GM23338 (cell line): ENCODE measurements around the gene STK32C. TPM values are rescaled to one million over a fixed set of nuclear protein-coding genes. Genes with fewer than 3 reads are reported as not detected.

Experiments used
- ATAC-seq: fragments of 200-7000 bp; cut with Tn5 transposase; 3 replicates; pipeline ENCODE4 v1.9.1; 2020
- DNase-seq: peaks from one replicate; pipeline ENCODE4 v3.0.0-alpha.2; 2015; ENCODE audit warnings: low spot score
- H2AFZ ChIP-seq: fragments of 200-600 bp; sonication (generic); 2 replicates; pipeline ENCODE4 v1.8.0; 2016; ENCODE audit warnings: antibody characterized with exemption, mild to moderate bottlenecking, moderate library complexity
- H3F3A ChIP-seq: fragments of 200-600 bp; sonication (generic); replicated peaks from 2 replicates; pipeline ENCODE4 v1.8.0; 2017; ENCODE audit warnings: antibody characterized with exemption, mixed run types, low read depth
- H3K27ac ChIP-seq: fragments of 200-600 bp; sonication (generic); 2 replicates; pipeline ENCODE4 v1.6.1; 2016; ENCODE audit warnings: low read depth
- H3K27me3 ChIP-seq: fragments of 200-600 bp; sonication (generic); 2 replicates; pipeline ENCODE4 v1.8.0; 2016; ENCODE audit warnings: mild to moderate bottlenecking, mixed run types, moderate library complexity; ENCODE audit not compliant: insufficient read depth
- H3K36me3 ChIP-seq: fragments of 200-600 bp; sonication (generic); 2 replicates; pipeline ENCODE4 v1.8.0; 2016; ENCODE audit warnings: mild to moderate bottlenecking; ENCODE audit not compliant: insufficient read depth
- H3K4me1 ChIP-seq: fragments of 200-600 bp; sonication (generic); 2 replicates; pipeline ENCODE4 v1.8.0; 2016; ENCODE audit warnings: mild to moderate bottlenecking, moderate library complexity; ENCODE audit not compliant: insufficient read depth
- H3K4me2 ChIP-seq: fragments of 200-600 bp; sonication (generic); 2 replicates; pipeline ENCODE4 v1.7.1; 2017; ENCODE audit warnings: mixed run types
- H3K4me3 ChIP-seq: fragments of 200-600 bp; sonication (generic); 2 replicates; pipeline ENCODE4 v1.6.1; 2016; ENCODE audit warnings: mixed run types
- H3K79me2 ChIP-seq: fragments of 200-600 bp; sonication (generic); replicated peaks from 2 replicates; pipeline ENCODE4 v1.8.0; 2017; ENCODE audit warnings: mild to moderate bottlenecking; ENCODE audit not compliant: insufficient read depth
- H3K9me2 ChIP-seq: fragments of 200-600 bp; sonication (generic); 2 replicates; pipeline ENCODE4 v1.8.0; 2017; ENCODE audit not compliant: insufficient read depth
- H4K20me1 ChIP-seq: fragments of 200-600 bp; sonication (generic); replicated peaks from 2 replicates; pipeline ENCODE4 v1.8.0; 2017; ENCODE audit warnings: mild to moderate bottlenecking; ENCODE audit not compliant: insufficient read depth
- H3K27ac Mint-ChIP-seq: 2 replicates; pipeline ENCODE4 v1.8.0; 2020; ENCODE audit warnings: inconsistent platforms, mild to moderate bottlenecking, moderate library complexity, mixed read lengths
- H3K27me3 Mint-ChIP-seq: 3 replicates; pipeline ENCODE4 v1.8.0; 2022; ENCODE audit warnings: low read depth, mild to moderate bottlenecking, moderate library complexity, mixed read lengths, inconsistent platforms; ENCODE audit not compliant: insufficient read depth, poor library complexity
- H3K36me3 Mint-ChIP-seq: 3 replicates; pipeline ENCODE4 v1.8.0; 2021; ENCODE audit warnings: low read depth, mild to moderate bottlenecking, inconsistent platforms, moderate library complexity, mixed read lengths
- H3K4me1 Mint-ChIP-seq: 3 replicates; pipeline ENCODE4 v1.8.0; 2020; ENCODE audit warnings: mild to moderate bottlenecking, inconsistent platforms, mixed read lengths
- H3K4me3 Mint-ChIP-seq: 3 replicates; pipeline ENCODE4 v1.8.0; 2021; ENCODE audit warnings: moderate library complexity, mild to moderate bottlenecking, inconsistent platforms, mixed read lengths
- H3K9me3 Mint-ChIP-seq: 3 replicates; pipeline ENCODE4 v1.8.0; 2020; ENCODE audit warnings: moderate library complexity, mild to moderate bottlenecking, inconsistent platforms, mixed read lengths
- CREB1 ChIP-seq: fragments of 250-450 bp; sonication (Bioruptor Pico); IDR thresholded peaks from 2 replicates; pipeline ENCODE4 v1.5.0; 2020; ENCODE audit warnings: low read depth, mild to moderate bottlenecking, moderate library complexity
- ETS1 ChIP-seq: IDR thresholded peaks from 2 replicates; pipeline ENCODE4 v1.6.1; 2016; ENCODE audit warnings: antibody characterized with exemption
- EZH2phosphoT487 ChIP-seq: fragments of 200-600 bp; sonication (generic); IDR thresholded peaks from one replicate; pipeline ENCODE4 v1.8.1; 2018; ENCODE audit warnings: antibody characterized with exemption; ENCODE audit not compliant: unreplicated experiment
- JUNB ChIP-seq: IDR thresholded peaks from one replicate; pipeline ENCODE4 v1.6.1; 2016; ENCODE audit warnings: antibody characterized with exemption; ENCODE audit not compliant: unreplicated experiment
- NANOG ChIP-seq: IDR thresholded peaks from 2 replicates; pipeline ENCODE4 v1.6.1; 2016; ENCODE audit warnings: antibody characterized with exemption, borderline replicate concordance
- POLR2AphosphoS5 ChIP-seq: IDR thresholded peaks from 2 replicates; pipeline ENCODE4 v1.6.1; 2016; ENCODE audit warnings: antibody characterized with exemption, low read depth
- REST ChIP-seq: IDR thresholded peaks from one replicate; pipeline ENCODE4 v1.6.1; 2018; ENCODE audit warnings: antibody characterized with exemption; ENCODE audit not compliant: unreplicated experiment
- STAT1 ChIP-seq: IDR thresholded peaks from one replicate; pipeline ENCODE4 v1.6.1; 2016; ENCODE audit warnings: antibody characterized with exemption; ENCODE audit not compliant: unreplicated experiment
- ZNF331 ChIP-seq: fragments of 250-450 bp; sonication (Bioruptor Pico); IDR thresholded peaks from 2 replicates; pipeline ENCODE4 v1.5.0; 2020; ENCODE audit warnings: low read depth, mild to moderate bottlenecking, moderate library complexity
- ZNF462 ChIP-seq: fragments of 250-450 bp; sonication (Bioruptor Pico); IDR thresholded peaks from 2 replicates; pipeline ENCODE4 v1.5.0; 2020; ENCODE audit warnings: mild to moderate bottlenecking, moderate library complexity
- polyA plus RNA-seq: library from polyadenylated mRNA; unstranded; fragments of >200 nt; fragmentation: Nextera tagmentation; extraction: Ambion mirVana; gene quantifications from 2 replicates; pipeline ENCODE4 v1.2.1, GENCODE V29; 2016
- total RNA-seq: library from RNA; depleted of rRNA; stranded (reverse); fragments of >200 nt; shearing (Covaris generic); gene quantifications from 2 replicates; pipeline ENCODE4 v1.2.3, GENCODE V29; 2014

STK32C gene
- total and polyA plus RNA-seq, 2 experiments from 2014 or later = 10.2 to 20.5 TPM

GRCh38 chr10:132183046-132183445 lies 124.7 kb downstream of the STK32C start (continued):
- TF ChIP-seq ZNF462 (no peak), CREB1 (CRISPR knock-in tag) (no peak), NANOG (no peak), POLR2AphosphoS5 (no peak), ZNF331 (no peak), EZH2phosphoT487 (no peak), JUNB (no peak)

GRCh38 chr10:132182591-132182990 lies 125.2 kb downstream of the STK32C start:
- no peak overlapping the region for H3K27ac ChIP-seq
- H3K79me2 ChIP-seq = no peaks in the 10 kb centered on the region
- H3K9me3 Mint-ChIP-seq = no peaks in the 10 kb centered on the region; the same call in 2 of the 3 replicates
- H3K4me1 Mint-ChIP-seq = no peaks in the 10 kb centered on the region
- DNase-seq (no peak), ATAC-seq (no peak)
- H3K4me3 Mint-ChIP-seq = no peak overlapping the region
- no peaks in the 10 kb centered on the region for H3F3A ChIP-seq
- H3K4me2 ChIP-seq = no peak overlapping the region
- no peak overlapping the region for H3K4me3 ChIP-seq
- no peaks in the 10 kb centered on the region for H3K4me1 ChIP-seq
- H3K27ac Mint-ChIP-seq = no peak overlapping the region
- peaks cover 28% of the 10 kb centered on the region for H3K27me3 Mint-ChIP-seq
- H3K36me3 ChIP-seq = no peaks in the 10 kb centered on the region
- peaks cover 29% of the 10 kb centered on the region for H3K27me3 ChIP-seq
- no peaks in the 10 kb centered on the region for H3K9me2 ChIP-seq
- H3K36me3 Mint-ChIP-seq = no peaks in the 10 kb centered on the region
- H4K20me1 ChIP-seq = no peaks in the 10 kb centered on the region
- H2AFZ ChIP-seq = no peak overlapping the region
- TF ChIP-seq ETS1 (no peak), NANOG (no peak), STAT1 (no peak), EZH2phosphoT487 (no peak), POLR2AphosphoS5 (no peak), REST (no peak), ZNF331 (no peak), JUNB (no peak)
